ENCODE results near the gene CARD6.
"Not testable (repeated sequence)": the region's sequence is repeated elsewhere in the genome, so short reads cannot be mapped to it uniquely, and the experiment has no call there.

The CARD6 gene

GRCh38 chr5:40841068-40841805, at the start of gene CARD6:
Gene CARD6 (plus strand): TSS chr5:40841367. CDS start chr5:40841383, 16 bp downstream.
- DNase-seq = no peak

GRCh38 chr5:40791715-40792139, 49.4 kb upstream of the CARD6 start:
- no peak for DNase-seq

- not testable (repeated sequence) for DNase-seq
Observed at GRCh38 chr5:40792691-40793090, 48.5 kb upstream of the CARD6 start.

GRCh38 chr5:40794340-40794739, 46.8 kb upstream of the CARD6 start:
- not testable (repeated sequence) for DNase-seq

- not testable (repeated sequence) for DNase-seq
Observed at GRCh38 chr5:40794877-40795276, 46.3 kb upstream of the CARD6 start.

- DNase-seq = no peak
Observed at GRCh38 chr5:40796487-40796889, 44.7 kb upstream of the CARD6 start.

- DNase-seq = peak; percentile 7
Observed at GRCh38 chr5:40797273-40798011, 43.7 kb upstream of the CARD6 start.

GRCh38 chr5:40798012-40798800, 43.0 kb upstream of the CARD6 start, which contains the start of gene PRKAA1:
Gene PRKAA1 (minus strand): TSS chr5:40798374. CDS start chr5:40798189, 185 bp downstream.
- DNase-seq = peak; percentile 83

GRCh38 chr5:40798801-40799210, 42.4 kb upstream of the CARD6 start:
- DNase-seq = no peak

- no peak for DNase-seq
Observed at GRCh38 chr5:40799258-40799657, 41.9 kb upstream of the CARD6 start.

GRCh38 chr5:40801771-40802562, 39.2 kb upstream of the CARD6 start:
- DNase-seq = no peak

- DNase-seq = no peak
Observed at GRCh38 chr5:40812125-40812524, 29.0 kb upstream of the CARD6 start.

GRCh38 chr5:40813698-40814281, 27.4 kb upstream of the CARD6 start:
- no peak for DNase-seq

GRCh38 chr5:40823459-40823858, 17.7 kb upstream of the CARD6 start:
- DNase-seq = no peak

- DNase-seq = not testable (repeated sequence)
Observed at GRCh38 chr5:40825461-40826043, 15.6 kb upstream of the CARD6 start.

GRCh38 chr5:40826489-40827187, 14.5 kb upstream of the CARD6 start:
- DNase-seq = no peak

- no peak for DNase-seq
Observed at GRCh38 chr5:40827188-40827977, 13.8 kb upstream of the CARD6 start.

GRCh38 chr5:40828021-40828631, 13.0 kb upstream of the CARD6 start:
- no peak for DNase-seq
